Measurements from ENCODE around the gene PLEKHA7. TPM values are rescaled to one million over a fixed set of nuclear protein-coding genes. Genes with fewer than 3 reads are reported as not detected.

The PLEKHA7 gene
- total RNA-seq, 1 experiment from 2014 or later, result 7.2 TPM

DNA sequence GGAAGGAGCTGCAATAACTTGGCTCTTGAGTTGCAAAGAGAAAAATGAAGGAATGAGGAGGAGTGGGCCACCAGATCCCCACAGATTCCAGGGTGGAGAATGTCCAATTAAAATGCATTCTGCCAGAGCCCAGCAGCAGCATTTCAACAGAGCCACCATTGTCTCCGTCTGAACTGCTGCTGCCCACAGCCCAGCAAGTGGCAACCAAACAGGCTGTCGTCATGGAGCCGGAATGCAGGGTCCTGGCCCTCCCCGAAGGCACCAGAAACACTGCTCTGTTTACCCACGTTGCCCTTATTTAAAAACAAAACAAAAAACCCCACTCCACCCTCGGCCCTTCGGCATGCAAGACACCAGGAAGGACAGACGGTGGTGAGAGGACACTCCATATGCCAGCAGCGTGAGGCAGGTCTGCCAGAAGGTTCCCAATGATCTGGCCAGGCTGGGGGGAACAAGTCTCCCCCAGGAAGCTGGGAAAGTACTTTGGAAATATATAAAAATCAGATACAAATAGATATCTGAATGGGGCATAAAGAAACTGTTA, 32.5 kb downstream of the PLEKHA7 start:
- POLR2A ChIA-PET, result no interaction called here
- no peaks in the 10 kb centered on the region for H3K36me3 ChIP-seq (ENCODE audit: control insufficient read depth in 1 of 2, insufficient read depth in 2 of 2, low read length in 2 of 2)
- no TSS peak for BruUV-seq (replicated peaks)
- H3K79me2 ChIP-seq (ENCODE audit: insufficient read depth, low read length), result no peaks in the 10 kb centered on the region
- H3K27me3 ChIP-seq (ENCODE audit: insufficient read depth, low read length), result no peaks in the 10 kb centered on the region
- no peaks in the 10 kb centered on the region for H3K9me2 ChIP-seq (ENCODE audit: insufficient read depth)
- H3K4me3 ChIP-seq (replicated peaks in 1 of 2; ENCODE audit: low read depth in 1 of 2, low read length in 2 of 2), result no peak overlapping the region
- no peaks in the 10 kb centered on the region for H3K9me3 ChIP-seq (ENCODE audit: control insufficient read depth in 1 of 2, insufficient read depth in 1 of 2, low read depth in 1 of 2, low read length in 2 of 2)
- CTCF ChIA-PET, result no interaction called here
- no peak for TF ChIP-seq FOSL1 (IDR thresholded peaks at IDR 0.05; ENCODE audit: low read depth)
- H3K27ac ChIP-seq (ENCODE audit: low read depth, low read length), result no peak overlapping the region; the same call in 1 of the 2 replicates
- ATAC-seq, result peak; percentile 82
- intact Hi-C loops (cut with micrococcal nuclease), result no loop called here
- no peak overlapping the region for H3K9ac ChIP-seq (ENCODE audit: low read length)
- H3K4me1 ChIP-seq (ENCODE audit: control insufficient read depth in 1 of 2, insufficient read depth in 2 of 2, low read length in 2 of 2), result peaks cover 21 to 34% of the 10 kb centered on the region in 2 experiments
- H4K20me1 ChIP-seq (ENCODE audit: insufficient read depth), result no peaks in the 10 kb centered on the region
- H2AFZ ChIP-seq (ENCODE audit: low read depth, low read length, poor library complexity, severe bottlenecking), result no peak overlapping the region
- peak; percentile 28 for DNase-seq (ENCODE audit: low read depth, low spot score)
- RAD21 ChIA-PET (ENCODE audit: low non-redundant PET in 1 of 2, low total read pairs in 2 of 2, uncharacterized antibody in 2 of 2, unreplicated experiment in 2 of 2), result no interaction called here
- peak overlapping the region; percentile 32 for H3K4me2 ChIP-seq (ENCODE audit: low read length)

DNA sequence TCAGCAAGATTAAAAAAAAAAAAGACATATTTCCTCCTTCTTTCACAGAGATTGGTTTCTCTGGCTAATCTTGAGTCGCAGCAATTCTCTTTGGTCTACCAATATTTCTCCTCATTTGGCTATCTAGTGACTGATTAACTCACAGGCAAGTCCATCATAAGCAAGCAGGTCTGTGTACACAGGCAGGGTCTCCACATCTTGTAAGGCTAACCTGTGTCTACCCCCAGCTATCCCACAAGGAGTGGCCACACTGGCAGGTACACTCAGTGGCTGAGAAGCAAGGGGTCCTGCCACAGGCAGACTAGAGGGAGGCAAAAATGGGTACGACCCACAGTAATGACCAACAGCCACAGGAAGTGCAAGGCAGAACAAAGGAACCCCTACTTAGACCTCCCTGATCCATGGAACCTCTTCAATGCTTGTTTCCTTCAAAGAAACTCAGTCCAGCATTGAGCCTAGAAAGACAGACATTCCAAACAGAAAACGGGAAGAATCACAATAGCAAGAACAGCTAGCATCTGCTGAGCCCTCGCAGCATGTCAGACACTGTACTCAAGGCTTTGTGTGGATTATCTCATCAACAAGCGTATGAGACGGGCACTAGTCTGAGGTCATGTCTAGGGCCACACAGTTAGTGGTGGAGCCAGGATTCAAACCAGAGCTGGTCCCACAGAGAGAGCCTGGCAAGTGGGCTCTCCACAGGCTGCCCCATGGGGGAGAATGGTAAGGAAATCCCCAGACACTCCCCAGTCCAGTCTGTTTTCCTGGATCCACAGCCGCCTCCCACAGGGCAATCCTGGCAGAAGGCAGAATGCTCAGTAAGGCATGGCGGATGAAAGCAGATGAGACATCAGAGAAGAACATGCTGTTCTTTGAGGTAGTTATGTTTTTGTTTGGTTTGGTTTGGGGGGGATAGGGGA, 34.3 kb downstream of the PLEKHA7 start:
- Histone ChIP-seq H3K36me3 (ENCODE audit: control insufficient read depth in 1 of 2, insufficient read depth in 2 of 2, low read length in 2 of 2) (no peaks in the 10 kb centered on the region), H4K20me1 (ENCODE audit: insufficient read depth) (no peaks in the 10 kb centered on the region; the same call in 1 of the 2 replicates), H2AFZ (ENCODE audit: low read depth, low read length, poor library complexity, severe bottlenecking) (no peak overlapping the region), H3K9me2 (ENCODE audit: insufficient read depth) (no peaks in the 10 kb centered on the region), H3K27me3 (ENCODE audit: insufficient read depth, low read length) (no peaks in the 10 kb centered on the region), H3K4me3 (replicated peaks in 1 of 2; ENCODE audit: low read depth in 1 of 2, low read length in 2 of 2) (no peak overlapping the region), H3K4me2 (ENCODE audit: low read length) (no peak overlapping the region), H3K9me3 (ENCODE audit: control insufficient read depth in 1 of 2, insufficient read depth in 1 of 2, low read depth in 1 of 2, low read length in 2 of 2) (no peaks in the 10 kb centered on the region), H3K27ac (ENCODE audit: low read depth, low read length) (no peak overlapping the region), H3K79me2 (ENCODE audit: insufficient read depth, low read length) (no peaks in the 10 kb centered on the region), H3K9ac (ENCODE audit: low read length) (no peak overlapping the region), H3K4me1 (ENCODE audit: control insufficient read depth in 1 of 2, insufficient read depth in 2 of 2, low read length in 2 of 2) (peaks cover 15 to 26% of the 10 kb centered on the region in 2 experiments; a peak in 3 of 4 replicates)
- BruUV-seq (replicated peaks), result no TSS peak
- intact Hi-C loops (cut with micrococcal nuclease), result no loop called here
- TF ChIP-seq TCF7L2 (IDR thresholded peaks at IDR 0.05; ENCODE audit: borderline replicate concordance, extremely low read depth, insufficient read depth, insufficient read length), result no peak
- TF ChIP-seq, protein P1, sequence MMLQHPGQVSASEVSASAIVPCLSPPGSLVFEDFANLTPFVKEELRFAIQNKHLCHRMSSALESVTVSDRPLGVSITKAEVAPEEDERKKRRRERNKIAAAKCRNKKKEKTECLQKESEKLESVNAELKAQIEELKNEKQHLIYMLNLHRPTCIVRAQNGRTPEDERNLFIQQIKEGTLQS (IDR thresholded peaks at IDR 0.05), result no peak
- no peak for TF ChIP-seq ELF1 (IDR thresholded peaks at IDR 0.05; ENCODE audit: borderline replicate concordance, low read depth)
- TF ChIP-seq CBX3 (IDR thresholded peaks at IDR 0.05; ENCODE audit: low read depth), result no peak
- TF ChIP-seq ZNF274 (IDR thresholded peaks at IDR 0.05; ENCODE audit: low read depth, low read length), result no peak
- TF ChIP-seq POLR2AphosphoS5 (IDR thresholded peaks at IDR 0.05; ENCODE audit: low read depth, low read length), result no peak
- no peak for TF ChIP-seq POLR2A (IDR thresholded peaks at IDR 0.05; ENCODE audit: borderline replicate concordance, extremely low read depth, insufficient read depth, insufficient read length)
- no peak for TF ChIP-seq EZH2 (IDR thresholded peaks at IDR 0.05)
- TF ChIP-seq, protein P2, sequence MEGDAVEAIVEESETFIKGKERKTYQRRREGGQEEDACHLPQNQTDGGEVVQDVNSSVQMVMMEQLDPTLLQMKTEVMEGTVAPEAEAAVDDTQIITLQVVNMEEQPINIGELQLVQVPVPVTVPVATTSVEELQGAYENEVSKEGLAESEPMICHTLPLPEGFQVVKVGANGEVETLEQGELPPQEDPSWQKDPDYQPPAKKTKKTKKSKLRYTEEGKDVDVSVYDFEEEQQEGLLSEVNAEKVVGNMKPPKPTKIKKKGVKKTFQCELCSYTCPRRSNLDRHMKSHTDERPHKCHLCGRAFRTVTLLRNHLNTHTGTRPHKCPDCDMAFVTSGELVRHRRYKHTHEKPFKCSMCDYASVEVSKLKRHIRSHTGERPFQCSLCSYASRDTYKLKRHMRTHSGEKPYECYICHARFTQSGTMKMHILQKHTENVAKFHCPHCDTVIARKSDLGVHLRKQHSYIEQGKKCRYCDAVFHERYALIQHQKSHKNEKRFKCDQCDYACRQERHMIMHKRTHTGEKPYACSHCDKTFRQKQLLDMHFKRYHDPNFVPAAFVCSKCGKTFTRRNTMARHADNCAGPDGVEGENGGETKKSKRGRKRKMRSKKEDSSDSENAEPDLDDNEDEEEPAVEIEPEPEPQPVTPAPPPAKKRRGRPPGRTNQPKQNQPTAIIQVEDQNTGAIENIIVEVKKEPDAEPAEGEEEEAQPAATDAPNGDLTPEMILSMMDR (IDR thresholded peaks at IDR 0.05 in 2 of 3, conservative IDR thresholded peaks at IDR 0.05 in 1 of 3; ENCODE audit: borderline replicate concordance in 1 of 3, insufficient read depth in 1 of 3, low read depth in 2 of 3, low read length in 2 of 3), result no peak
- TF ChIP-seq SIN3A (IDR thresholded peaks at IDR 0.05; ENCODE audit: low read depth), result no peak
- TF ChIP-seq CEBPB (IDR thresholded peaks at IDR 0.05; ENCODE audit: low read depth), result no peak
- DNase-seq (ENCODE audit: low read depth, low spot score) (no peak), ATAC-seq (no peak)
- ChIA-PET POLR2A (no interaction called here), RAD21 (ENCODE audit: low non-redundant PET in 1 of 2, low total read pairs in 2 of 2, uncharacterized antibody in 2 of 2, unreplicated experiment in 2 of 2) (no interaction called here), CTCF (no interaction called here)
